ENCODE results near the gene TMCO4.

Gene TMCO4

DNA sequence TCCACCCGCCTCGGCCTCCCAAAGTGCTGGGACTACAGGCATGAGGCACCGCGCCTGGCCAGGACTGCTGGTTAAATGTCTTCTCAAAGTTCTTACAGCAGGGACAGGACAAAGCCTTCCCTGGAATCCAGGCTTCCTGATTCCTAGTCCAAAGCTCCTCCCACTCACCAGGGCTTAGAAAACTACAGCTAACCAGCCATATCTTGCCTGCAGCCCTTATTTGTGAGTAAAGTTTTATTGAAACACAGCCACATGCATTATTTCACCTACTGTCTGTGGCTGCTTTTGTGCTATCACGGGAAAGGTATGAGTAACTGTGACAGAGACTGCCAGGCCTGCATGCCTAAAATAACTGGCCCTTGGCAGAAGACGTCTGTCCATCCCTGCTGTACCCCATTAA is 24.4 kb downstream of the TMCO4 start:
- no peak for DNase-seq

DNA sequence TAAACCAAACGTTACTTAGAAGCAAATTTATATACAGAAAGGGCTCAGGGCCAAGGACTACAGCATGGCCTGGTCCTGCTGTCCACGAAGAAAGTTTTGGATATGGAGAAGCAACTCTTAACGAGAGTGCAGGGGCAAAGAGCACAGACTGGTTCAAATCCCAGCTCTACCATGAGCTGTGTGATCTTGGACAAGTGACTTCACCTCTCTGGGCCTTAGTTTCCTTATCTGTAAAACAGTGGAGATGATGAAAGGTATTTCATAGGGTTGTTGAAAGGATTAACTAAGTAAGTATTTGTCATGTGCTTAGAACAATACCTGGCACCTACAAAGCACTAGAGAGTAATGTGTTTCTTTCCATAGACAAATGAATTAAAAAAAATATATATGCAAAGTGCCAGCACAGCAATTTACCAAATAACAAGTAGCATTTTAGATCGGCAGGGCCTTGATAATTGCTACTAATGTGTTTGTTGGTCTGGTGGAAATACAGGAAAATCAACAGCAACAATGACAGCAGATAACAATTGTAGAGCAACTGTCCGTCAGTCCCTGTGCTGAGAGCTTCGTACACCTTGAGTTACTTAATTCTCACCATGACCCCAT is 25.4 kb downstream of the TMCO4 start:
- DNase-seq = no peak

- DNase-seq = no peak
These were observed 26.2 kb downstream of the TMCO4 start for GRCh38 chr1:19773485-19773884.

GRCh38 chr1:19772053-19772452 is 27.7 kb downstream of the TMCO4 start:
- DNase-seq = peak in 1 of 2 experiments; percentile 20

DNA sequence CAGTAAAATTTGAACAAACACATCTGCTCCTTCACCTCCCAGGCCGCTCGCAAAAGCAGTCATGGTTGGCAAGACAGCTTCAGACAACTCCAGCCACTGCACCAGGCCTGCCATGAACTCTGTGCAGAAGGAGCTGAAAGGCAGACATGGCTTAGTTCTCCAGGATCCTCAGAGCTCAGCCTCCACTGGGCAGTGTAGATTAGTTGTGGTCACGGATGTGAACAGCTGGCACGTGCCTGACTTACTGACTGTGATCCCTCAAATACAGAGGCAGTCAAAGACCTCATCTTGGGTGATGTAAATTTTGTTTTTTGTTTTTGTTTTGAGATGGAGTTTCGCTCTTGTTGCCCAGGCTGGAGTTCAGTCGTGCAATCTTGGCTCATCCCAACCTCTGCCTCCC is 28.4 kb downstream of the TMCO4 start:
- no peak for DNase-seq

DNA sequence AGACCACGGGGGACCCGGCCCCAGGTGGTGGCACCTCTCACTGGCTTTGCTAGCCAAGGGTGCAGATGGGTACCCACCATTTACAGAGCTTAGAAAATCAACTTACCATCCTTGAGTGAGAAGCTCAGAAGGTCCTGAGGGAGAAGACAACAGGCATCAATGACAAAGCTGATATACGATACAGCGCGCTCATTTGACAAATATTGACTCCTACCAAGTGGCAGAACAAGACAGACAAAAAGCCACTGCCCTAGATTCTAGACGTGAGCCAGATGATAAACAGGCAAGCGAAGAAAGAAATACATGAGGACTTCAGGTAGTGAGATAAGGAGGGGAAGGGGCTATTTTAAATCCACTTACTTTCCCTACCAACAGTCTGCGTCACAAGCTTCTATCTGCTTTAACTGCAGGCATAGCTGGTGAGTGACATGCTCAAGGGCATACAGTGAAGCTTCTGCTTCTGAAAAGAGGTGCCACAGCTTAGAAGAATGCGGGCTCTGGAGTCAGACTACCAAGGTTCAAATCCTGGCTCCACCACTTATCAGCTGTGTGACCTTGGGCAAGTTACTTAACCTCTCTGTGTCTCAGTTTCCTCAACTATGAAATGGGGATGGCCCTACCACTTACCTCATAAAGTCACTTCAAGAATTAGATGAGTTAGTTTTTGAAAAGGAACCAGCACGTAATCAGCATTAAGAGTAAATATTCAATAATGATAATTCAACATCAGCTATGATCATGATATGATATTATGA is 29.1 kb downstream of the TMCO4 start:
- DNase-seq = no peak

- no peak for DNase-seq
These were observed 30.3 kb downstream of the TMCO4 start for GRCh38 chr1:19769211-19769932.

- DNase-seq = no peak
These were observed 31.1 kb downstream of the TMCO4 start for GRCh38 chr1:19768353-19769210.

- no peak for DNase-seq
These were observed 34.1 kb downstream of the TMCO4 start for GRCh38 chr1:19765623-19766022.

DNA sequence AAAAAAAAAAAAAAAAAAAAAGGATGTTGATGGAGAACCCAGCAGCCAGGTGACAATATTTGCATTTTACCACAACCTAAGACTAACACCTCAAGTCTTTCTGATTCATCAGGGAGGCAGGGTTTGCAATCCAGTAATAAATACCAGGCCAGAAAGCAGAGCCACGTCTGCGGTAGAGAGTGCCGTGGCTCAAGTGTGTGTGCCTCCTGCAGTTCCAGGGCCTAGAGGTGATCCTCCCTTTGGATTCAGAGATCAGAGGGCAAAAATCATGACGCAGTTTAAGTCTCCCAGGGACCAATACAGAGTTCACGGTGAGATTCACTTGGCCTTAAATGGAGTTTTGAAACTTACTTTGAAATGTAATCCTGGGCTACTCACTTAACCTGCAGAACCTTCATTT is 34.9 kb downstream of the TMCO4 start:
- no peak for DNase-seq

DNA sequence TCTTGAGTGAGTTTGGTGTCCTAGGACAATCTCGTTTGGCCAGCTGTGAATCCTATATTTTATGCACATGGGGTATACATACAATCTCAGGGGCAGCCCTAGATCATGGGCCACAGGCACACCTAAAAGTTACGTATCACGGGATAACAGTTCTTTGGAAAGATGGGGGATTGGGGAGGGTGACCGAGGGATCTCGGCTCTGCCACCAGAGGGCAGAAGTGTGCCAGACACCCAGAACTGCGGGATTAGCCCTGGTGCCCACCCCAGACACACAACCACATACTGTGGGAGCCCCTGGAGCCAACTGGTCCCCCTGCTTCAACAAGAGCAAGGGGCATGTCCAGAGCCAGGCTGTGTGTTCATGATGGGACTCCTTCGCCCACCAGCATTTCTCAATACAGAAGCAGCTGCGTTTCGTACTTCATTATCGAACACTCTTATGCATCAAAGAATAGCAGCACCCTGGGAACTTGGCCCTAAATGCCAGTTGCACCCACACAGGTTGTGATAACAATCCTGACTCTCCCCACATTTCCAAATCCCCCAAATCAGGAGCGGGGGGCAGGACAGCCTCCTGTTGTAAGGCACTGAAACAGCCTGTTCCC is 37.4 kb downstream of the TMCO4 start:
- no peak for DNase-seq

- DNase-seq = no peak
These were observed 40.0 kb downstream of the TMCO4 start for GRCh38 chr1:19759740-19760089.

- no peak for DNase-seq
These were observed 41.4 kb downstream of the TMCO4 start for GRCh38 chr1:19758227-19758830.

DNA sequence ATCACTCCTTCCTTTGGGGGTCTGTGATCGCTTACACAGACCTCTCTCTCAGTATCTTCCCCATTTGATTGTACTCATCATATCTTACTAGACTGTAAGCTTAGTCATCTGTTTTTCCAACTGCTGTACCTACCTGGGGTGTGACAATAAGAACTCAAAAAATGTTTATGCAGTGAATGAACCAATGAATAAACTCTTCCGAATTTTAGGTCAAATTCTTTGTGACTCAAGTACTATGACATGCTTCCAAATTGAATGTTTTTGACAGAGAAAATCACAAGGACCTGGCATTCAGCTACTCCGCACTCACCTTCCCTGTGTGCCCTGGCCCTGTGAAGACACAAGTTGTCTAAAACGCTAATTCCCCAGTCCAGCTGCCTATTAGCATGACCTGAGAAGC is 42.1 kb downstream of the TMCO4 start:
- no peak for DNase-seq

- DNase-seq = no peak
These were observed 43.2 kb downstream of the TMCO4 start for GRCh38 chr1:19756480-19756879.

DNA sequence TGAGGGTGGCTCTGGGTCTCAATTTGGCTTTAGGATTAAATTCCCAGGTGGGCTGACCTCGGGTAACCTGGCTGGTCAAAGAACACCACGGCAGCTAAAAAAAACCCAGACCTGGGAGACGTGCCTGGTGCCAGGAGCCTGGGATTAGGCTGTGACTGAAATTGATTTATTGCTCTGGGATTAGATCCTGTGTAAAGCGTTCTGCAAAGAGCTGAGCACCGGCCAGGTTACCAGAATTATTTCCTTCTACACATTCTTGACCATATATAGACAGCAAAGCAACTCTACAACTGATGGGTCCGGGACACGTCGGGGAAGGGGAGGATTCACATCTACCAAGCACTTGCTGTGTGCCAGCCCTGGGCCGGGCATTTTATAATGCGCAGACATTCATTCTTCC is 45.2 kb downstream of the TMCO4 start:
- DNase-seq = no peak

- no peak for DNase-seq
These were observed 47.5 kb downstream of the TMCO4 start for GRCh38 chr1:19752083-19752696.

GRCh38 chr1:19750882-19751276 is 48.8 kb downstream of the TMCO4 start:
- no peak for DNase-seq

DNA sequence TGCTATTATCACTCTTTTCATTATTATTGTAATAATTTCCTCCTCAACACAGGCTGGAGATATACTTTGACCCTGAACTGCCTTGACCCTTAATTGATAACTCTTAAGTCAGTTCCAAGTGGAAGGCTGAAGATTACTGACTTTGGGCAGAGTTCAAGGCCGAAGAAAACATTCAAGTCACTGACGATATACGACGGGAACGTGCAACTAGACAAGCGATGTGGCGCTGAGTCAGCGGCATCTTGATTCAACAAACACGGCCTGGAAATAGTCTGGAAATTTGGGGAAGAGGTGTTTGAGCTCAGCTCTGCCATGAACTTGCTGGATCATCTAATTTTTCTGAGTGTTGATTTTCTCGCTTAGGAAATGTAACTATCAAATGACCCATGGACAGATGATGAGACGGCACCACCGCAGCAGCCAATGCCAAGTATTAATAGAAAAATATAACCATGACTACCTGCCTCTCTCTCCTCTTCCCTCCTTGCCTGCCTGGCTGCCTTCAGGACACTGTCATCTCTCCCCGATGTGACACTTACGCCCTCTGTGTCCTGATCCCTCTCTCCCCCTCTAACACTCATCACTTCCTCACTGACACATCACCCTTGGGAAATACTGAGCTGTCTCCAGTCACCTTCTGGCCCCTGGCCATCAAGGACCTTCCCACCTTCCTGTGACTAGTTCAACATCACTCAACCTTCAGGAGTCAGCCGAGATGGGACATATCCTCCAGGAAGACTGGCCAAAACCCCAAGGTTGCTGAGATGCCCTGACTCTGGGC is 49.4 kb downstream of the TMCO4 start:
- DNase-seq = no peak

DNA sequence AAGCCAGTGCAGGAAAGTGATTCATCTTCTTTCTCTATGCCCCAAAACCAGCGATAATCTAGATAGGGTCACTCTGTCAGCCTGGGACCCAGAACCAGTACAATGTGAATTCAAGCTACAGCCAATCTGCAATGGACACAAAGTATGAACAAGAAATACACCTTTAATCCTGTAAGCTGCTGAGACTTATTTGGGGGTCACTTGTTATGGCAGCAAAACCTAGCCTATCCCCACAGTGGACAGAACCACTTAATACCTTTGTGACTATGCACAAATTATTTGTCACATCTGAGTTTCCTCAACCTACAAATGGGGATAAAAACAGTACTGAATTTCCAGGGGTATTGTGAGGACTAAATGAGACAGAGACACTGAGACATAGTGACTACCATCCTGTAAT is 50.0 kb downstream of the TMCO4 start:
- no peak for DNase-seq

- DNase-seq = no peak
These were observed 52.0 kb downstream of the TMCO4 start for GRCh38 chr1:19747761-19748160.

All from NCI-H446 (cell line).